HG03442 (cell line): Measurements from ENCODE around the gene CCND2.

Experiments used
- ATAC-seq: cut with Tn5 transposase; IDR thresholded peaks from one replicate; pipeline ENCODE4 v1.9.1; 2021; ENCODE audit warnings: mild to moderate bottlenecking, moderate library complexity; ENCODE audit not compliant: unreplicated experiment

Gene CCND2

DNA sequence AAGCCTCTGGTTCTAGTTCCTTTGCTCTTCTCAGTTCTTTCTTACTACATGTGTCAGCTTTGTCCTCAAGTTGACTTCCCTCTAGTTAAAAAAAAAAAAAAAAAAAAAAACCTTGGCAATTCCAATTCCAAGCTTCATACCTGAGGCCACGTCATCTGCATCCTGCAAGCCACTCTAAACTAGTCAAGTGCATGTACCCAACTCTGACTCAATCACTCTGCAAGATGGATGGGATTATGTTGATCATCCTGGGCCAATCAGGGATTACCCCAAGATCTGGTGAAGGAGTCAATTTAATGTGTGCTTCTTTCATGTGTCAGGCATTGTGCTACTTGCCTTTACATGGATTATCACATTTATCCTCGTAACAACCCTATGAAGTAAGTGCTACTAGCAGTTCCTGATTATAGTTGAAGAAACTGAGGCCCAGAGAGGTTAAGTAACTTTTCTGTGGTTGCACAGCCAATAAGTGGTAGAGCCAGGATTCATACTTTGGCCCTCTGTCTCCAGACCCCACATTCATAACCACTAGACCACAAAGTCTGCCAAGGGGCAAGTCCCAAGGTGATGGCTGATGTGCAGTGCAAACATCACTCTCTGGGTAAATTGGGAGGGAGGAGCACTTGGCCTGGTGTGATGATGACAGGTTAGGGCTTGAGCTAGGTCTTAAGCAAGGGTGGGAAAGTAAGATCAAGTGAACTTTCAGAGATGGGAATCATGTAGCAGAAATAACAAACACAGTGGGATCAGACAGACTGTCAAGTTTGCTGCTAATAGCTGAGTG is 17.3 kb upstream of the CCND2 start:
- no peak for ATAC-seq

DNA sequence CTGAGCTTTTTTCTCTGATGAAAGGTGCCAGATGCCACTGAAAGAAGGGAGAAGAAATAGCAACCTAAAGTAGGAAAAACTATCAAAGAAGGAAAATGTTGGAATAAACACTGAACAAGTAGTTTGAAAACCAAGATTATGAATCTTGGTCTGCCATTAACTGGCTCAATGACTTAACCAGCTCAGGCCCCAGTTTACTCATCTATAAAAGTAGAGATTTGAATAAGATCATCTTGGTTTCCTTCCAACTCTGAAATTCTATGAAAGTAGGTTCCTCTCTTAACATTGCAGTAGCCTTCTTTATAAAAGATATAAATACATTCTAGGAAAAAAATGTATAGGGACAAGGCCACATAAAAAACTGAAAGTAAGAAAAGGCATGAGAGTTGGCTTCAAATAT is 16.1 kb upstream of the CCND2 start:
- no peak for ATAC-seq

DNA sequence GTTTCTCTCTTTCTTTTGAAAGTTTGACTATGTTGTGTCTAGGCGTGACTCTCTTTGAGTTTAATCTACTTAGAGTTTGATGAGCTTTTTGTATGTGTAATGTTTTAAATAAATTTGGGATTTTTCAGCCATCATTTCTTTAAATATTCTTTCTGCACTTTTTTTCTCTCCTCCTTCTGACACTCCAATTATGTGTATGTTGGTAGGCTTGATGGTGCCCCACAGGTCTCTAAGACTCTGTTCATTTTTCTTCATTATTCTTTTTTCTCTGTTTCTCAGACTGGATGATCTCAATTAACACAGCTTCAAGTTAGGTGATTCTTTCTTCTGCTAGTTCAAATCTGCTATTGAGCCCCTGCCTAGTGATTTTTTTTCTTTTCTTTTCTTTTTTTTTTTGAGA is 14.5 kb upstream of the CCND2 start:
- no peak for ATAC-seq

DNA sequence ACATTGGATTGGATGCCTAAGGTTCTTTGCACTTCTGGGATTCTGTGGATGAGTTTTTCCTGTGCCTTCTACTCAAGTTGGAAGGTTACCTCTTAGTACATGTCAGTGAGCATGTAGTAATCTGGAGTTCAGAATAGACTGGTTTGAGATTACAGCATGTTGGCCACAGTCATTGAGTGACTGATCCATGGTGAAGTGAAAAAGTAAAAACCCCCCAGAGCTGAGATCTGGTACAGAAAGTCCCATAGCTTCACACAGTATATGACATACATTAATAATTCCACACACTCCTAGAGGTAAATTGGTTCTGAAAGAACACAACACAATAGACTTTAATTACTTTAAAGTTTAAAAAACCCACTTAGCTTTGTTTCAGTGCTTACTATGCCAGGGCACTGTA is 11.9 kb upstream of the CCND2 start:
- ATAC-seq, result no peak

DNA sequence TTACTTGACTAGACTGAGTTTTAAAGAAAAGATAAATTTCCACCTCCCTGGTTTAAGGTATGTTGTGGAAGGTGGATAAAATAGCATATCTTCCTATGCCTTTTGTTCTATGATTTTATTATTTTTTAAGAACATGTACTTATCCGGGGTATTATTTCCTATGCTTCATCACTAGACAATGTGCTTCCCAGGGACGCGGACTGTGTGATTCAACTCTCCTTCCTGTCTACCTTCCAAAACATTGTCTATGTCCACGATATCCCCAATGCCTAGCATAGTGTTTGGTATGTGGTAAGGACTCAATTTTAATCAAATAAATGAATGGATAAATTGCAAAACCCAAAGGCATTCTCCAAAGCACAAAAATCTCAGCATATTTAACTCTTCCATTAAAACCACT is 8.3 kb upstream of the CCND2 start:
- no peak for ATAC-seq

DNA sequence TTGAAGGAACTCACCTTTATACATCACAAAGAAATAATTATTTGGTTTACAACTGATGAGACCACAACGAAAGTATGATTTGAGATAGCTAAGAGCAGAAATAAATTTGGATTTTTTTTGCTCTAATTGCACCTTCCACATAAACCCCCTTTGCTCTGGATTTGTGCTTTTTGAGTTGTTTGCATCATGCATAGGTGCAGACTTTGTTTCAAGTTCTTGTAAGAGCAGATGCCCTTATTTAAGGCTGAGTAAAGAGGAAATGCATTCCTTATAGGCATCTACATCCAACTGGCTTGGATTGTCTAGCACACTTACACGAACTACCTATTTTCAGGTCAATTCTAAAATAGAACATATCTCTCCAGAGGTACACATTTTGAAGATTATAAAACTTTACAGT is 6.6 kb upstream of the CCND2 start:
- no peak for ATAC-seq

DNA sequence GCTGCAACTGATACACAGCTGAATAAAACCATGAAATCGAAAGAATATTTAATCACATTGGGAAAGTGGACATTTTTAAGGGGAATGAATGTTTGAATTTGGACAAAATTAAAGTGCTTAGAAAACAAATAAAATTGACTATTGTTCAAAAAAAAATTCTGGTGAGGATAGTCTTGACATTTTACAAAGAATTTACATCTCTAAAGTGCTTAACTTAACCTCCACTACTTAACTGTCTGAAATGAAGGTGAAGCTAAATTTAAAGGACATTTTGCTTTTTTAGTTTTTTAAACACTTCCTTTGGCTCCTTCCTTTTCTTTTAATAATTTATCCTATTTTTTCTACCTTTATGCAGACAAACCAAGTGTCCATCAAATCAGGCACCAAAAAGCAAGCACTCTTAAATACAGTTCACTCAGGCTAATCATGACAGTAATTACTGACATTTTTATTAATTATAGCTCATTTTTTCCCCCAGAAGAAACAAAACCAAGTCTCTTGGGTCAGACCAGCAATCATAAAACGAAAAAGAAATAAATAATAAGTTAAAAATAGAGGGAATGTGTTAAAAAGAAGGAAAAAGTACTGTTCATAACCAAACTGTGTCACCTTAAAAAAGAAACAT is 5.7 kb upstream of the CCND2 start:
- ATAC-seq, result no peak

DNA sequence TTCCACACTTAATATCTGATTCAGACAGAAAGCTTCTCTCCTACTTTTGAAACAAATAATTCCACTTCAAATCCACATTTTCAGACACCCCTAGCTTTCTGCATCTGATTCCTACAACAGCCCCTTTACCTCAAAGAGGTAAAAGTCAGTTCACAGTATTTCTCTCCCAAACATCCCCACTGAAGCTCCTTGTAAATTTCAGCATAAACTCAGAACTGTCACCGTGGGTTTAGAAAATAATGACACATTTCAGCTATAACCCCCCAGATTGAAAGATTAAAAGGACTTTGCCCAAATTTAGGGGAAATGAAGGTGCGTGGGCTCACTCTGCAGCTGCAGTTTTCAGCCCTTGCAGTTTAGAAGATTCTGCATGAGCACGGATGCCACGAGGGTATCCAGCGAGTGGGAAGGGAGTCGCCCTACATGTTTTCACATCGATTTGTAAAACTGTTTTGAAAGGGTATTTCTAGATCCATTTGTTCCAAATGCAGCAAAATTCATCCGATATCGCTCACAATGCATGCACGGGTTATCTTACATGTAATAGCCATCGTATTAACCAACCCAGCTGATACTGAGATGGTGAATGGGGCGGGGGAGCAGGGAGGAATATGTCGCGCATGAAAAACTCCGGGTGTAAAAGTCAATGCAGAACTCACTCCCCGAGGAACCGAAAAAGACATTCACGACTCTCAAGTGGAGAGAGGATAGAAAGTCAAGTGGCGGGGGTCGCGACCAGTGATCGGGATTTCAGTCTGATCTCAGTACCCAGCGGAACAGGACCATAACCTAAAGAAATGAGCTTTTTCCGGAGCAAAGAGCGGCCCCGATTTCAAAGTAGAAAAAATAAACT is 5.0 kb upstream of the CCND2 start:
- ATAC-seq, result no peak

DNA sequence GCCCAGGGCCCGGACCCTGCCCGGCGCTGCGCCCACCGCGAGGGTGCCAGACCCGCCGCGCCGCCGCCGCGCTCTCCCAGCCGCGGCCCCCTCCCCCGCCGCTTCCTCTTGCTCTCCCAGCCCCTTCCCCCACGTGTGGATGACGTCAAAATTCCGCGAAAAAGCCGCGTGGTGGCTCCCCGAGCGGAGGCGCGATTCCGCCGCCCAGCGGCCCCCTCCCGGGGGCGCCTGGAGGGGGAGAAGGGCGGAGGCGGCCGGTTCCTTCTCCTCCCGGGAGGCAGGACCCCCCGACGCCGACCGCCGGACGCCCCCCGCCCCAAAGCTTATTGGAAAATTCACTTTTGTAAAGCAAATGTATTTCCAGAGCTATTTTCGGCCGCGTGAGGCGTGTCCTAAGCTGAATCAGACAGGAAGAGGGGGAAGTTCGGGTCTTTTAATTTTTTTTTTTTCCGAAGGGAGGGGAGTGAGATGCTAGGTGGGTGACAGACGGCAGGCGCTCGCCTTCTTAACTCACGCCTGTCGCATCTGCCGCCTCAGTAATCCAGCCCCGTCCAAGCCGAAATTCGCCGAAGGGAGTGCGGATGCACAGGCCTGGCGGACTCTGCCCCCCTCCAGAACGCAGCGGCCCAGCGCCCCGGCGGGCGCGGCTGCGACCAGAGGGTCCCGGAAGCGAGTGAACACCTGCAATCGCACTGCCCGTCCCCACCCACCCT is 4.1 kb upstream of the CCND2 start:
- ATAC-seq, result peak; percentile 31

DNA sequence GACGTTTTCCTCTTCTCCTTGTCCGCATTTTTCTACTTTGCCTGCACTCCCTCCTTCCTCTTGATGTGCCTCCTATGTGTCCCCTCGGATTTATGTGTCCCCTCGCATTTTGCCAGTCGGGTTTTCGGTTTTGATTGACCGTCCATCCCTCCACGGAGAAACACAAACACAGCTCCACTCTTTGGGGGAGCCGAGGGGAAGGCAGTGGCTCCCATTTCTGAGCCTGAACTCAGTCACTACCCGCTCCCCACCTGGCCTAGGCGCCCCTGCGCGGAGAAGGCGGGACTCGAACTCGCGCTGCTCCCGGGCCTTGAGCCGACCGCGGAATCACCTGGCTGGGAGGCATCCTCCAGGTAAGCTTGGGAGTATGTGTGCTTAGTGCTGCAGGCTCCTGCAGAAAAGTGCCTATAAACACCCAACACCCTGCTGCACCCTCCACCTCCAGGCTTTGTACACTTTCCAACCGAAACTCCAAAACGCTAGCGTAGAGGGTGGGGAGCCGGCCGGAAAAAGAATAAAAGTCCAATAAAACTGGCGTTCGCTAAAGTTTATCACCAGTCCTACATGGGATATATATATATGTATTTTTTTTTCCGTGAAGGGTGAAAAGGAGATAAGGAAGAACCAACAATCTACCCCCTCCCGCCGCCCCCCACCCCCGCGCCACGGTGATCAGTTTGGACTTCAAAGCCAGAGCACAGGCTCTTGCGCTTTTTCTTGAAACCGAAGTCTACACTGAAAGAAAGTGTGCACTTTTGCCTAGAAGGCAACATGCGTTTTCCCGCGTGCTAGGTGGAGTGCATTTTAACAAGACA is 3.3 kb upstream of the CCND2 start:
- ATAC-seq, result no peak

DNA sequence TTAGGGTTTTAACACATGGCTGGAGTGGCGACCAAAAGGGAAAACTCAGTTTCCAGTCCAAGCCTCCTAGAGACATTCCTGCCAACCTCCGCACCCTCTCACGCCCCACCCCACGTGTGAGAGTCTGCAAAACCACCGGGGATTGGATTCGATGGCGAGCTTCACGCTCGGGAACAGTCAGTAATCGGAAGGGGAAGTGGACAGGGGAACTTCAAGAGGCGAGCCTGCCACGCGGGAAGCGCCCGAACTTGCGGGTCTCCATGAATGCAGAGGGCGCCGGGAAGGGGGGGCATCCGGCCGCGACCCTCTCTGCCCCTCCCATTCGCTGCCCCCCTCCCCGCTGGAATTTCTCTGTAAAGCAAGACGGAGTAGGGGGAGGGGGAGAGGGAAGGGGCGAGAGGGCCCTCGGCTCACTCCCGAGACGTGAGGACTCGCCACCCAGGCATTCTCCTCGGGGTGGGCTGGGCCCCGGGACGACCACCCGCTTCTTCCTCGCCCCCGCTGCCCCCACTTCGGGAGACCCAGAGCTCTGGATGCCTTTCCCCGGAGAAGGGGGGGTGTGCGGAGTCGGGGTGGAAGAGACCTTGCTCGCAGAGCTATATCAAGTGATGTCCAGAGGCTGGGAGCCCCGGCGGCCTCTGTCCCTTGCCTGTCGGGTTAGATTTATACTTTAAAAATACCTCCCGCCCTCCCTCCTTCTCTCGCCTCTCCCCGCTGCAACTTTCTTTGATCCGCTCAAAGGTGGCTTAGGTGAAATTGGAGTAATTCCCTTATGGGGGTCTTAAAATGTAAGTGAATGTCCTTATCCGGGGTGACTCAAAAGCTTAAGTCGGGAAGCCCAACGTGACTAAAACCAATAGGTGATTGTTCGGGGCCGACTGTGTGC is 2.5 kb upstream of the CCND2 start:
- no peak for ATAC-seq

DNA sequence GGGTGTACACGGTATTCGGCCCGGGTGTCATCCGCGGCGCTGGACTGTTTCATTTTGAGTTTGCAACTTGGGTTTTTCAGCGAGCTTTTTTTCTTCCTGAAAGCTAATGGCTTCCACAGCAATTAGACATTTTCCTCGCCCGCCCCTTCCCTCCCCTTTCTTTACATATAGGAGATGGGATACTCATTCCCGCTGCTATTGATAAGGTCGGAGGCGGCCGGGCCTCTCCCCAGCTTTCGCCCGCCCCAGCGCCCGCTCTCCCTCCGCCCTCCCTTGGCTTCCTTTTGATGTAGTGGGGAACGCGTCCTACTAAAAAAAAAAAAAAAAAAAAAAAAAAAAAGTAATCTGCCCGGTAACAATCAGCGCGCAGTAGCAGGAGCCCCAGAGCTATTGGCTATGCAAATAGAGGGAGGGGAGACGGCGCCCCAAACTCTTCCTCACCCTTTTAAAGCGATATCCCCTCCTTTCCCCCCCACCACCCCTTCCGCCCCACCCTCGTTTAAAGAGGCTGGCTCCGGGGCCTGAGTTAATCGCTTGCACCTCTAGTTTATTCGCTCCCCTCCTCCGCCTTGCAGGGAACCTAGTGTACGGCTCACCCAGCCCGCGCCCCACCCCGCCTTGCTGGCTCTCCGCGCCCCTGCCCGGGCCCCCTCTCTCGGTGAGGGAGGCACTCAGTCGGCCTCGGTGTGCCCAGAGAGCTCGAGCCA is 1.7 kb upstream of the CCND2 start:
- peak; percentile 36 for ATAC-seq

DNA sequence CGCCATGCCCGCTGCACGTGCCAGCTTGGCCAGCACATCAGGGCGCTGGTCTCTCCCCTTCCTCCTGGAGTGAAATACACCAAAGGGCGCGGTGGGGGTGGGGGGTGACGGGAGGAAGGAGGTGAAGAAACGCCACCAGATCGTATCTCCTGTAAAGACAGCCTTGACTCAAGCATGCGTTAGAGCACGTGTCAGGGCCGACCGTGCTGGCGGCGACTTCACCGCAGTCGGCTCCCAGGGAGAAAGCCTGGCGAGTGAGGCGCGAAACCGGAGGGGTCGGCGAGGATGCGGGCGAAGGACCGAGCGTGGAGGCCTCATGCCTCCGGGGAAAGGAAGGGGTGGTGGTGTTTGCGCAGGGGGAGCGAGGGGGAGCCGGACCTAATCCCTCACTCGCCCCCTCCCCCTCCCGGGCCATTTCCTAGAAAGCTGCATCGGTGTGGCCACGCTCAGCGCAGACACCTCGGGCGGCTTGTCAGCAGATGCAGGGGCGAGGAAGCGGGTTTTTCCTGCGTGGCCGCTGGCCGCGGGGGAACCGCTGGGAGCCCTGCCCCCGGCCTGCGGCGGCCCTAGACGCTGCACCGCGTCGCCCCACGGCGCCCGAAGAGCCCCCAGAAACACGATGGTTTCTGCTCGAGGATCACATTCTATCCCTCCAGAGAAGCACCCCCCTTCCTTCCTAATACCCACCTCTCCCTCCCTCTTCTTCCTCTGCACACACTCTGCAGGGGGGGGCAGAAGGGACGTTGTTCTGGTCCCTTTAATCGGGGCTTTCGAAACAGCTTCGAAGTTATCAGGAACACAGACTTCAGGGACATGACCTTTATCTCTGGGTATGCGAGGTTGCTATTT is 914 bp upstream of the CCND2 start:
- peak; percentile 4 for ATAC-seq

DNA sequence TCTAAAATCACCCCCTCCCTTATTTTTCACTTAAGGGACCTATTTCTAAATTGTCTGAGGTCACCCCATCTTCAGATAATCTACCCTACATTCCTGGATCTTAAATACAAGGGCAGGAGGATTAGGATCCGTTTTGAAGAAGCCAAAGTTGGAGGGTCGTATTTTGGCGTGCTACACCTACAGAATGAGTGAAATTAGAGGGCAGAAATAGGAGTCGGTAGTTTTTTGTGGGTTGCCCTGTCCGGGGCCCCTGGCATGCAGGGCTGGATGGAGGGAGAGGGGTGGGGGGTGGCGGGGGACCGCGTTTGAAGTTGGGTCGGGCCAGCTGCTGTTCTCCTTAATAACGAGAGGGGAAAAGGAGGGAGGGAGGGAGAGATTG is 300 bp upstream of the CCND2 start:
- no peak for ATAC-seq

DNA sequence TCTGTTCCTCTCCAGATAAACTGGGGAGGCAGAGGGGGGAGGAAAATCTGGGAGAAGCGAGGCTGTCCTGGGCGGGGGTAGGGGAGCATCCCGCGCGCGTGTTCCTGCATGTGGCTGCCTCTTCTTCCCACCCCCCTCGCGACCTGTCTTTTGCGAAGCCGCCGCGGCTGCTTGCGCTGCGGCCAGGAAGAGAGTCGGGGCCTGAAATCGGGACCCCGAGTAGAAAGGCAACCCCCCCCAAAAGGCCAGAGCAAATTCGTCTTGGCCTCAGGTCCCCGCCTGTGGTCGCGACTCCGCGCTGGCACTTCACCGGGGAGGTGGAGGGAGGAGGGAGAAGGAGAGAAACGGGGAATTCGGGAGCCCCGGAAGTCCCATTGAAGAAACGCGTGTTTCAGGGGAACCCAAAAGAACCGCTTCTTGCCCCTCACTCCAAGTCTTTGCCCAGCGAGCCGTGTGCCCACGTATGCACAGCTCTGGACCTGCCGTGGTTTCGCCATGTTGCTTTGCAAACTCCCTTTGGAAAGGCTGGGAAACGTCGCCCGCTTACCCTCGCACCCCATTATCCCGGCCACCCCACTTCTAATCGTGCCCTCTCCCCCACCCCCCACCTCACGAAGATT is 944 bp downstream of the CCND2 start:
- no peak for ATAC-seq

DNA sequence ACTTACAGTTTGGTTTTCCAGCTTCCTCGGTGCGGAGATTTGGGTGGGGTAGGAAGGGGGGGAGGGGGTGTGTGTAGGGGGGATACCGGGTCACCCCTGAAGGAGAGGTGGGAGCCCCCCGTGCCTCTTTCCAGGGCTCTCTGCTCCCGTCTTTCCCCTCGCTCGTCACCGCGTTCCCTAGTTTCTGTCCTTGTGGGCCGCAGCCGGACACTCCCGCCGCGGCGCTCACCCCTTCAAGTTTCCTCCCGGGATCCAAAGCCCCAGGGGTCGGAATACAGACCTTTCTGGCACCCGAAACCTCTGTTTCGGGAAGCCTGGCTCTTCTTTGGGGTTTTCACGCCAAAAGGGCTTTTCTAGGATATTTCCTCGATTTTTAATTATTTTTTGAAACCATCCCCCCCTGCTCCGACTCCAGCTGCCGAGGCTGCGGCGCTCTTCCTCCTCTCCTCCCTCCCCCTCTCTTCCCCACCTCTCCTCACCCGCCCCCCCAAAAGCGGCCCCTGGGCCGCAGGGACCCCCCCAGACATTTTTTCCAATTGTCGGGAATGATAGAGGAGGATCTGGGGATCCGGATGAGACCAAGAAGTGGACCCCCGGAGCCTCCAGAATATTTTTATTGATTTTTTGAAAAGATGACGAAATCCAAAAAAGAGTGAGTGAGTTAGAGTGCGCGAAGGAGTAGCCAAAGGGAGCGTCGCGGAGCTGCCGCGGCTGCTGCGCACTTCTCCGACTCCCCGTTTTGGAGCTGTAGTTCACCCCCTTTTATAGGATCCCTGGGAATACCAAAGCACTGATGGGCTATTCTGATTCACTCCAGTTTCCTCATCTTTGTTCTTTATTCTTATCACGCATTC is 1.7 kb downstream of the CCND2 start:
- no peak for ATAC-seq
